Left ventricle myocardium inferior (tissue), 1 donor: ENCODE measurements around the gene ATP1A4. TPM values are rescaled to one million over a fixed set of nuclear protein-coding genes. Genes with fewer than 3 reads are reported as not detected.

Source experiments
- DNase-seq: peaks from one replicate; pipeline ENCODE4 v3.0.0-alpha.2; 2020
- H3K27ac ChIP-seq: fragments of 200-600 bp; replicated peaks from 2 replicates; pipeline ENCODE4 v1.8.0; 2021
- H3K27me3 ChIP-seq: fragments of 200-600 bp; 2 replicates; pipeline ENCODE4 v1.8.0; 2021; ENCODE audit warnings: low read depth
- H3K36me3 ChIP-seq: fragments of 200-600 bp; 2 replicates; pipeline ENCODE4 v1.8.0; 2021
- H3K4me1 ChIP-seq: fragments of 200-600 bp; 2 replicates; pipeline ENCODE4 v1.8.0; 2021
- H3K4me3 ChIP-seq: fragments of 200-600 bp; 2 replicates; pipeline ENCODE4 v1.8.0; 2021; ENCODE audit warnings: mild to moderate bottlenecking, moderate library complexity
- H3K9me3 ChIP-seq: fragments of 200-600 bp; replicated peaks from 2 replicates; pipeline ENCODE4 v1.8.0; 2021
- intact Hi-C: fragments of 100-400 bp; cut with micrococcal nuclease; formaldehyde crosslinking; loops from one replicate; pipeline ENCODE4 v1.11.0; 2022
- total RNA-seq: library from RNA; stranded (reverse); fragmentation: NEBNext Ultra II Directional; extraction: Animal tissue kit (Norgen Biotek cat#: 25700); gene quantifications from one replicate; pipeline ENCODE4 v1.2.1, GENCODE V29; 2021
- TF ChIP-seq, protein P1 (sequence below): fragments of 200-600 bp; IDR thresholded peaks from 2 replicates; pipeline ENCODE4 v1.8.0; 2021; ENCODE audit warnings: antibody characterized with exemption, mild to moderate bottlenecking, borderline replicate concordance
- donor health status: DM: no; HTN: yes; CAD: no; lungs with severe emphysema.

Gene ATP1A4
- total RNA-seq, 1 donor from 2014 or later, result 0.11 TPM

DNA sequence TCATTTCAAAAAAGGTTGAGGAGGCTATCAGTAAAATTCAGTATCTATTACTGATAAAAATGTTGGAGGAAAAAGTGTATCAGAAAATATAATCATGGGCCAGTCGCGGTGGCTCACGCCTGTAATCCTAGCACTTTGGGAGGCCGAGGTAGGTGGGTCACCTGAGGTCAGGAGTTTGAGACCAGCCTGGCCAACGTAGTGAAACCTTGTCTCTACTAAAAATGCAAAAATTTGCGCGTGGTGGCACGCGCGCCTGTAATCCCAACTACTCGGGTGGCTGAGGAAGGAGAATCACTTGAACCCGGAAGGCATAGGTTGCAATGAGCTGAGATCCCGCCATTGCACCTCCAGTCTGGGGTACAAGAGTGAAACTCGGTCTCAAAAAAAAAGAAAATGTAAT is 5.3 kb upstream of the ATP1A4 start:
- Histone ChIP-seq H3K4me3 (no peak overlapping the region), H3K27me3 (no peaks in the 10 kb centered on the region), H3K9me3 (no peaks in the 10 kb centered on the region), H3K27ac (no peak overlapping the region), H3K36me3 (peaks cover 14% of the 10 kb centered on the region), H3K4me1 (peaks cover 14% of the 10 kb centered on the region)
- TF ChIP-seq, protein P1, sequence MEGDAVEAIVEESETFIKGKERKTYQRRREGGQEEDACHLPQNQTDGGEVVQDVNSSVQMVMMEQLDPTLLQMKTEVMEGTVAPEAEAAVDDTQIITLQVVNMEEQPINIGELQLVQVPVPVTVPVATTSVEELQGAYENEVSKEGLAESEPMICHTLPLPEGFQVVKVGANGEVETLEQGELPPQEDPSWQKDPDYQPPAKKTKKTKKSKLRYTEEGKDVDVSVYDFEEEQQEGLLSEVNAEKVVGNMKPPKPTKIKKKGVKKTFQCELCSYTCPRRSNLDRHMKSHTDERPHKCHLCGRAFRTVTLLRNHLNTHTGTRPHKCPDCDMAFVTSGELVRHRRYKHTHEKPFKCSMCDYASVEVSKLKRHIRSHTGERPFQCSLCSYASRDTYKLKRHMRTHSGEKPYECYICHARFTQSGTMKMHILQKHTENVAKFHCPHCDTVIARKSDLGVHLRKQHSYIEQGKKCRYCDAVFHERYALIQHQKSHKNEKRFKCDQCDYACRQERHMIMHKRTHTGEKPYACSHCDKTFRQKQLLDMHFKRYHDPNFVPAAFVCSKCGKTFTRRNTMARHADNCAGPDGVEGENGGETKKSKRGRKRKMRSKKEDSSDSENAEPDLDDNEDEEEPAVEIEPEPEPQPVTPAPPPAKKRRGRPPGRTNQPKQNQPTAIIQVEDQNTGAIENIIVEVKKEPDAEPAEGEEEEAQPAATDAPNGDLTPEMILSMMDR, result no peak
- intact Hi-C loops, result no loop called here
- DNase-seq, result no peak

DNA sequence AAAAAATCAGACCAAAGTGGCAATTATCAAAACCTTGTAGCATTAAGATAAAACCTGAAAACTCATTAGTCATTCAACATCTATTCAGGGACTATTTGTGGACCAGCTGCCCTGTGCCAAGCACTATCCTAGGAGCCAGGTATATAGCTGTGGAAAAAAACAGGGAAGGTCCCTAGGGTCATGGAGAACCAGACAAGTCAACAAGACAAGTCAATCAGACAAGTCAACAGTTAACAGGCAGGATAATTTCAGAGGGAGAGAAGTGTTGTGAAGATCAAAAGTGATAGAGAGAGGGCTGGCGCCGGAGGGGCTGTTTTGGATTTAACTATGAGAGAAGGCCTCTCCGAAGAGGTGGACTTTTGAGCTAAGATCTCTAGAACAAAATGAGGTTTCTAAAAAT is 3.3 kb upstream of the ATP1A4 start:
- DNase-seq, result no peak
- H3K27ac ChIP-seq, result no peak overlapping the region
- no peaks in the 10 kb centered on the region for H3K36me3 ChIP-seq
- peaks cover 14% of the 10 kb centered on the region for H3K4me1 ChIP-seq
- no peaks in the 10 kb centered on the region for H3K9me3 ChIP-seq
- H3K27me3 ChIP-seq, result no peaks in the 10 kb centered on the region
- H3K4me3 ChIP-seq, result no peak overlapping the region
- intact Hi-C loops, result no loop called here
- TF ChIP-seq, protein P1, result no peak

DNA sequence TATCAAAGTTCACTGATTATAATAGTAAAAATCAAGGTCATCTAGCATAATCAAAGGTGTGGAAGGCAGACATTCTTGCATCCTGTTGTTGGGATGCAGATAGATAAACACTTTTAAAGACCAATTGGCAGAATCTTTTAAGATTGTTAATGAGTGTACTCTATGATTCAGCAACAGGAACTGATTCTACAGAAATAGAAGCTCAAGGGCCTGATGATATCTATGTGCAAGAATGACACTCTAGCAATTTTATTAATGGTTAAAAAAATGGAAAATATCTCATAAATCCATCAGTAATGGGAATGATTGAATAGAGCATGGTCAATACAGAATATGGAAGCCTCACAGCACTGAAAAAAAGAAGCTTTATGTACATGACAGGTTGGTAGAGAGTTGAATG is 2.2 kb upstream of the ATP1A4 start:
- DNase-seq, result no peak
- H3K27ac ChIP-seq, result no peak overlapping the region
- no peaks in the 10 kb centered on the region for H3K27me3 ChIP-seq
- no peak overlapping the region for H3K4me3 ChIP-seq
- H3K9me3 ChIP-seq, result no peaks in the 10 kb centered on the region
- TF ChIP-seq, protein P1, result no peak
- intact Hi-C loops, result no loop called here
- H3K4me1 ChIP-seq, result peaks cover 14% of the 10 kb centered on the region
- no peaks in the 10 kb centered on the region for H3K36me3 ChIP-seq

DNA sequence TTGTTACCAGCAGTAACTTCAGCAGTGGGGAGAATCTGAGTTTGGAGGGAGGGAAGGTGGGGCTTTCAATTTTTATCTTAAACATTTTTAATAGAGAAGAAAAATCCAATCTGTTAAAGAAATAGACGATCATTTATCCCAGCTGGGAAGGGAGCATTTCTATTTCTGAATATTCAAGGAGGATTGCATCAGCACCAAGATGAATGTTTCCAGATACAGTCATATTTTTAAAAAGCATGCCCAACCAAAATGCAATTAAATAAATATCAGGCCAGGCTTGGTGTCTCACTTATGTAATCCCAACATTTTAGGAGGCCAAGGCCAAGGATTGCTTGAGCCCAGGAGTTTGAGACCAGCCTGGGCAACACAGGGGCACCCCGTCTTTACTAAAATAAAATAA is 1.7 kb upstream of the ATP1A4 start:
- no peaks in the 10 kb centered on the region for H3K9me3 ChIP-seq
- H3K27me3 ChIP-seq, result no peaks in the 10 kb centered on the region
- peaks cover 14% of the 10 kb centered on the region for H3K4me1 ChIP-seq
- intact Hi-C loops, result no loop called here
- no peak overlapping the region for H3K4me3 ChIP-seq
- TF ChIP-seq, protein P1, result no peak
- no peak overlapping the region for H3K27ac ChIP-seq
- DNase-seq, result no peak
- H3K36me3 ChIP-seq, result no peaks in the 10 kb centered on the region

DNA sequence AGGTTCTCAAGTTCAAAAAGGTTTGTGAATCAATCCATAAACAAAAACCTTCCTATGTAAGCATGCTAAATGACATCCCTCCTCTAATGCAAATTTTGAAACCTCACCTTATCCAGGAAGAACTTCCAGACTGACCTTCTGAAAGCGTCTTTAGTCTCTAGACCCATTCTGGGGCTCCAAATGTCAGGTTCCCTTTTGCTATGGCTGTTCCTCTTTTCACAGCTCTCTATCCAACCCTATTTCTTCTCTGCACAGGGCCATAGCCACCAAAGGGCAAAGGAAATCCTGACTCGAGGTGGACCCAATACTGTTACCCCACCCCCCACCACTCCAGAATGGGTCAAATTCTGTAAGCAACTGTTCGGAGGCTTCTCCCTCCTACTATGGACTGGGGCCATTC is 3.4 kb downstream of the ATP1A4 start:
- intact Hi-C loops, result no loop called here
- H3K36me3 ChIP-seq, result no peaks in the 10 kb centered on the region
- DNase-seq, result no peak
- no peaks in the 10 kb centered on the region for H3K27me3 ChIP-seq
- TF ChIP-seq, protein P1, result no peak
- H3K4me1 ChIP-seq, result peaks cover 6% of the 10 kb centered on the region
- no peak overlapping the region for H3K4me3 ChIP-seq
- H3K27ac ChIP-seq, result no peak overlapping the region
- no peaks in the 10 kb centered on the region for H3K9me3 ChIP-seq

DNA sequence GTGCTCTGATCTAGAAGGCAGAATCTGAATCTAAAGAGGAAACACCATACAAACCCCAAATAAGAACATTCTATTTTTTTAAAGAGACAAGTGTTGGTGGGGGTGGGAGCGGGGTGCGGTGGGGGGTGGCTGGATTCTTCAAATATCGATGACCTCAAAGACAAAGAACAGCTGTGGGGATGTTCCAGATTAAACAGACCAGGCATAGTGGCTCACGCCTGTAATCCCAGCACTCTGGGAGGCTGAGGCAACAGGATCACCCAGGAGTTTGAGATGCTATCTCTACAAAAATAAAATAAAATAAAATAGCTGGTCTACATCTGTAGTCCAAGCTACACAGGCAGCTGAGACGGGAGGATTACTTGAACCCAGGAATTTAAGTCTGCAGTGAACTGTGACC is 5.0 kb downstream of the ATP1A4 start:
- no peak for DNase-seq
- intact Hi-C loops, result no loop called here
- no peak overlapping the region for H3K4me3 ChIP-seq
- H3K9me3 ChIP-seq, result no peaks in the 10 kb centered on the region
- no peak overlapping the region for H3K27ac ChIP-seq
- TF ChIP-seq, protein P1, result no peak
- H3K36me3 ChIP-seq, result no peaks in the 10 kb centered on the region
- peaks cover 5% of the 10 kb centered on the region for H3K4me1 ChIP-seq
- H3K27me3 ChIP-seq, result no peaks in the 10 kb centered on the region
